Breast epithelium (tissue), 4 donors: Measurements from ENCODE around the gene DECR2. TPM values are rescaled to one million over a fixed set of nuclear protein-coding genes. Genes with fewer than 3 reads are reported as not detected.
"Not testable (repeated sequence)": the region's sequence is repeated elsewhere in the genome, so short reads cannot be mapped to it uniquely, and the experiment has no call there.

ENCODE experiments used
- DNase-seq, 2 donors: peaks; one replicate each; pipeline ENCODE4 v3.0.0-alpha.2; 2019; ENCODE audit warnings: low spot score in 2 of 2
- H3K27ac ChIP-seq, 2 donors: fragments of 200-600 bp; sonication (generic) in 1 of 2; one replicate each; pipeline ENCODE4 v1.5.1; 2016 to 2019; ENCODE audit warnings: mild to moderate bottlenecking in 1 of 2
- H3K27me3 ChIP-seq, 2 donors: fragments of 200-600 bp; sonication (generic) in 1 of 2; one replicate each; pipeline versions ENCODE4 v1.5.1 to v1.6.0; 2017 to 2019; ENCODE audit warnings: control low read depth in 1 of 2, mild to moderate bottlenecking in 1 of 2
- H3K36me3 ChIP-seq: fragments of 200-600 bp; one replicate; pipeline ENCODE4 v1.5.1; 2019
- H3K4me1 ChIP-seq, 2 donors: fragments of 200-600 bp; sonication (generic); one replicate each; pipeline ENCODE4 v1.5.1; 2016 to 2019; ENCODE audit warnings: control low read depth in 1 of 2
- H3K4me3 ChIP-seq, 3 donors: fragments of 200-600 bp; sonication (generic); 1 replicate in 2 of 3; 2 replicates in 1 of 3; pipeline ENCODE4 v1.5.1; 2016 to 2019; ENCODE audit warnings: mild to moderate bottlenecking in 3 of 3, moderate library complexity in 2 of 3
- H3K9me3 ChIP-seq, 2 donors: fragments of 200-600 bp; sonication (generic) in 1 of 2; one replicate each; pipeline ENCODE4 v1.5.1; 2016 to 2019; ENCODE audit warnings: control low read depth in 1 of 2
- CTCF ChIP-seq, 3 donors: fragments of 450-650 bp; IDR thresholded peaks; one replicate each; pipeline ENCODE4 v1.5.1; 2016 to 2017; ENCODE audit warnings: antibody characterized with exemption in 3 of 3, mild to moderate bottlenecking in 3 of 3, moderate library complexity in 3 of 3
- POLR2A ChIP-seq: fragments of 450-650 bp; IDR thresholded peaks from one replicate; pipeline ENCODE4 v1.6.1; 2016; ENCODE audit warnings: antibody characterized with exemption, mild to moderate bottlenecking, moderate library complexity
- POLR2AphosphoS5 ChIP-seq, 3 donors: sonication (generic); formaldehyde crosslinking; IDR thresholded peaks; one replicate each; pipeline ENCODE4 v1.6.1; 2017; ENCODE audit warnings: antibody characterized with exemption in 3 of 3
- intact Hi-C: fragments of 100-400 bp; cut with DNase I; formaldehyde crosslinking; loops from one replicate; pipeline ENCODE4 v1.15.1; 2023; ENCODE audit warnings: low total_unique reads
- total RNA-seq, 3 donors: library from RNA; depleted of rRNA; stranded (reverse); fragments of >200 nt; gene quantifications; one replicate each; pipeline ENCODE4 v1.1.0, GENCODE V29; 2016

Gene DECR2
- total RNA-seq, 3 donors from 2014 or later = 19.4 to 30.5 (median 28.7) TPM

DNA sequence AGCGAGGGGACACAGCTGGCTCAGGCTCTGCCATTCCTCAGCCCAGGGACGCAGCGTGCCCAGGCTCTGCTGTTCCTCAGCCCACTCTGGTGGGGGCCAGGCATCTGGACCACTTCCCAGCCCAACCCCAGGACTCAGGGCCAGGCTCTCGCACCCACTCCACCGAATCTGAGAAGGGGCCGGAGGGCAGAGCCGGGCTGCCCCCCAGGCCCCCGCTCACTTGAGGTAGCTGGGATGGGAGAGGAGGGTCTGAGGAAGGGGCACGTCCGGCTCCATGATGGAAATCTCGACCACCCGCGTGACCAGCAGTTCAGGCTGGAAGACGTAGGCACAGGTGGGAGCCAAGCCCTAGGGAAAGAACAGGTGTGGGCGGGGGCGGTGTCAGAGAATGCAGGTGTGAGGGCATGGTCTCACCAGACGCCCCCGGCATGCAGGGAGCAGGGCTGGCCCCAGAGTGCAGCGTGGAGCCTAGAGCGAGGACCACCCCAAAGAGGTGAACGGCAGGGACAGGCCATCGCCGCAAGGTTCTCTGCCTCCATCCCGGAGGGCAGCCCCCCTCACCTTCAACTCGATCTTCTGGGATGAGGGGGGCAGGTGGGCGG is 24.8 kb upstream of the DECR2 start:
- intact Hi-C loops = no loop called here
- Histone ChIP-seq H3K9me3 (no peaks in the 10 kb centered on the region), H3K4me1 (peaks cover 3 to 4% of the 10 kb centered on the region in 2 donors), H3K36me3 (no peaks in the 10 kb centered on the region), H3K27me3 (no peaks in the 10 kb centered on the region), H3K27ac (no peak overlapping the region), H3K4me3 (no peak overlapping the region)
- no peak for DNase-seq
- TF ChIP-seq POLR2AphosphoS5 (IDR thresholded peaks at IDR 0.05) = no peak
- no peak for TF ChIP-seq POLR2A
- TF ChIP-seq CTCF (IDR thresholded peaks at IDR 0.05) = no peak

GRCh38 chr16:377419-377951 is 24.2 kb upstream of the DECR2 start:
- H3K4me3 ChIP-seq = no peak overlapping the region
- TF ChIP-seq CTCF (IDR thresholded peaks at IDR 0.05) (no peak), POLR2A (no peak), POLR2AphosphoS5 (IDR thresholded peaks at IDR 0.05) (no peak)
- H3K27ac ChIP-seq = no peak overlapping the region
- H3K36me3 ChIP-seq = no peaks in the 10 kb centered on the region
- peaks cover 3 to 4% of the 10 kb centered on the region in 2 donors for H3K4me1 ChIP-seq
- no peaks in the 10 kb centered on the region for H3K27me3 ChIP-seq
- intact Hi-C loops = no loop called here
- H3K9me3 ChIP-seq = no peaks in the 10 kb centered on the region
- no peak for DNase-seq

GRCh38 chr16:378113-378820 is 23.4 kb upstream of the DECR2 start:
- H3K4me3 ChIP-seq, H3K9me3 ChIP-seq, H3K27ac ChIP-seq, H3K27me3 ChIP-seq, intact Hi-C loops, H3K36me3 ChIP-seq, H3K4me1 ChIP-seq, DNase-seq: not testable (repeated sequence)

GRCh38 chr16:378821-379182 is 22.9 kb upstream of the DECR2 start:
- DNase-seq = no peak
- H3K9me3 ChIP-seq = no peaks in the 10 kb centered on the region
- H3K36me3 ChIP-seq = no peaks in the 10 kb centered on the region
- TF ChIP-seq CTCF (IDR thresholded peaks at IDR 0.05) (no peak), POLR2AphosphoS5 (IDR thresholded peaks at IDR 0.05) (no peak), POLR2A (no peak)
- no peak overlapping the region for H3K4me3 ChIP-seq
- H3K27me3 ChIP-seq = no peaks in the 10 kb centered on the region
- H3K27ac ChIP-seq = no peak overlapping the region
- peaks cover 3 to 4% of the 10 kb centered on the region in 2 donors for H3K4me1 ChIP-seq
- intact Hi-C loops = no loop called here

GRCh38 chr16:379183-379960 is 22.3 kb upstream of the DECR2 start:
- H3K9me3 ChIP-seq = no peaks in the 10 kb centered on the region

More at GRCh38 chr16:379183-379960, 22.3 kb upstream of the DECR2 start:
- H3K4me1 ChIP-seq = peaks cover 3 to 4% of the 10 kb centered on the region in 2 donors
- peak; percentile 67 to 75 for DNase-seq
- TF ChIP-seq POLR2AphosphoS5 (IDR thresholded peaks at IDR 0.05) = no peak
- no peak for TF ChIP-seq CTCF (IDR thresholded peaks at IDR 0.05)
- TF ChIP-seq POLR2A = no peak
- H3K4me3 ChIP-seq = no peak overlapping the region
- intact Hi-C loops = no loop called here
- peak overlapping the region in 1 of 2 donors; percentile 32 for H3K27ac ChIP-seq
- H3K36me3 ChIP-seq = no peaks in the 10 kb centered on the region
- H3K27me3 ChIP-seq = no peaks in the 10 kb centered on the region
